ENCODE data around the gene PLA2G2D.

- TF ChIP-seq POLR2AphosphoS5 (IDR thresholded peaks at IDR 0.05; ENCODE audit: low read depth, low read length) (no peak), TAF1 (IDR thresholded peaks at IDR 0.05; ENCODE audit: borderline replicate concordance, insufficient read depth, low read length) (no peak), SIN3A (IDR thresholded peaks at IDR 0.05; ENCODE audit: borderline replicate concordance, insufficient read depth, low read length) (no peak), REST (IDR thresholded peaks at IDR 0.05; ENCODE audit: insufficient read depth in 1 of 2, low read depth in 2 of 2, low read length in 2 of 2) (no peak), FOXP2 (optimal IDR thresholded peaks at IDR 0.05; ENCODE audit: borderline replicate concordance, extremely low read depth, extremely low read length, insufficient read depth) (no peak)
Measured at GRCh38 chr1:20134995-20135394, 15.7 kb upstream of the PLA2G2D start.
